D721Med (cell line): ENCODE data around the gene CCDC120.

Experiments
- DNase-seq: peaks from one replicate; pipeline ENCODE4 v3.0.0; 2011; ENCODE audit warnings: low spot score; ENCODE audit not compliant: insufficient read length
- FAIRE-seq: peaks from 2 replicates; lab custom pipeline; 2011; peaks lifted over from hg19 to GRCh38; lab: Jason Lieb, UNC
- CTCF ChIP-seq: IDR thresholded peaks from 2 replicates; pipeline ENCODE4 v1.5.1; 2012; ENCODE audit warnings: mild to moderate bottlenecking, control low read depth; ENCODE audit not compliant: insufficient read depth; ENCODE audit errors: missing control alignments

Gene CCDC120

GRCh38 chrX:49102190-49102589, 43.4 kb downstream of the CCDC120 start:
- DNase-seq (no peak), FAIRE-seq (no peak)
- TF ChIP-seq CTCF = no peak

GRCh38 chrX:49103637-49104036, 44.8 kb downstream of the CCDC120 start:
- no peak for TF ChIP-seq CTCF
- DNase-seq (no peak), FAIRE-seq (no peak)

- TF ChIP-seq CTCF = no peak
- FAIRE-seq (no peak), DNase-seq (no peak)
Measured at GRCh38 chrX:49106296-49106695, 47.5 kb downstream of the CCDC120 start.

GRCh38 chrX:49106930-49107329, 48.1 kb downstream of the CCDC120 start:
- DNase-seq = no peak

GRCh38 chrX:49108641-49109040, 49.8 kb downstream of the CCDC120 start:
- DNase-seq (no peak), FAIRE-seq (no peak)
- TF ChIP-seq CTCF = no peak

More at GRCh38 chrX:49106930-49107329, 48.1 kb downstream of the CCDC120 start:
- TF ChIP-seq CTCF = peak; percentile 35
- FAIRE-seq = no peak

GRCh38 chrX:49110417-49110816, 51.6 kb downstream of the CCDC120 start:
- TF ChIP-seq CTCF = no peak
- DNase-seq (no peak), FAIRE-seq (no peak)

GRCh38 chrX:49111791-49112190, 53.0 kb downstream of the CCDC120 start:
- FAIRE-seq = no peak
- no peak for TF ChIP-seq CTCF

More at GRCh38 chrX:49111791-49112190, 53.0 kb downstream of the CCDC120 start:
- no peak for DNase-seq
